Measurements from ENCODE around the gene BORCS5.

BORCS5 gene

GRCh38 chr12:12467688-12468261, 110.9 kb downstream of the BORCS5 start:
- TF ChIP-seq ESRRG (CRISPR knock-in tag; IDR thresholded peaks at IDR 0.05): no peak
- no peak for TF ChIP-seq TCF4 (CRISPR knock-in tag; IDR thresholded peaks at IDR 0.05; ENCODE audit: borderline replicate concordance)
- no peak for TF ChIP-seq ZNF70 (CRISPR knock-in tag; IDR thresholded peaks at IDR 0.05)
- TF ChIP-seq CSDC2 (CRISPR knock-in tag; IDR thresholded peaks at IDR 0.05): no peak
- TF ChIP-seq, protein P1, sequence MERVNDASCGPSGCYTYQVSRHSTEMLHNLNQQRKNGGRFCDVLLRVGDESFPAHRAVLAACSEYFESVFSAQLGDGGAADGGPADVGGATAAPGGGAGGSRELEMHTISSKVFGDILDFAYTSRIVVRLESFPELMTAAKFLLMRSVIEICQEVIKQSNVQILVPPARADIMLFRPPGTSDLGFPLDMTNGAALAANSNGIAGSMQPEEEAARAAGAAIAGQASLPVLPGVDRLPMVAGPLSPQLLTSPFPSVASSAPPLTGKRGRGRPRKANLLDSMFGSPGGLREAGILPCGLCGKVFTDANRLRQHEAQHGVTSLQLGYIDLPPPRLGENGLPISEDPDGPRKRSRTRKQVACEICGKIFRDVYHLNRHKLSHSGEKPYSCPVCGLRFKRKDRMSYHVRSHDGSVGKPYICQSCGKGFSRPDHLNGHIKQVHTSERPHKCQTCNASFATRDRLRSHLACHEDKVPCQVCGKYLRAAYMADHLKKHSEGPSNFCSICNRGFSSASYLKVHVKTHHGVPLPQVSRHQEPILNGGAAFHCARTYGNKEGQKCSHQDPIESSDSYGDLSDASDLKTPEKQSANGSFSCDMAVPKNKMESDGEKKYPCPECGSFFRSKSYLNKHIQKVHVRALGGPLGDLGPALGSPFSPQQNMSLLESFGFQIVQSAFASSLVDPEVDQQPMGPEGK (CRISPR knock-in tag; IDR thresholded peaks at IDR 0.05; ENCODE audit: borderline replicate concordance): no peak
- no peak for TF ChIP-seq ARNTL (CRISPR knock-in tag; IDR thresholded peaks at IDR 0.05; ENCODE audit: borderline replicate concordance, low read depth)
- TF ChIP-seq ZFP30 (CRISPR knock-in tag; IDR thresholded peaks at IDR 0.05): no peak
- TF ChIP-seq POU6F1 (CRISPR knock-in tag; IDR thresholded peaks at IDR 0.05; ENCODE audit: borderline replicate concordance, low read depth): no peak
- TF ChIP-seq BACH2 (CRISPR knock-in tag; IDR thresholded peaks at IDR 0.05; ENCODE audit: borderline replicate concordance): no peak
- TF ChIP-seq PPARA (CRISPR knock-in tag; IDR thresholded peaks at IDR 0.05; ENCODE audit: borderline replicate concordance): no peak
- TF ChIP-seq ZFP3 (CRISPR knock-in tag; IDR thresholded peaks at IDR 0.05): no peak
- no peak for TF ChIP-seq ZNF565 (CRISPR knock-in tag; conservative IDR thresholded peaks at IDR 0.05; ENCODE audit: low read depth)
- no peak for TF ChIP-seq CREB5 (CRISPR knock-in tag; IDR thresholded peaks at IDR 0.05; ENCODE audit: low read depth)
- no peak for ATAC-seq

- ATAC-seq: no peak
- TF ChIP-seq ZC3H10 (CRISPR knock-in tag; IDR thresholded peaks at IDR 0.05) (no peak), TOX (CRISPR knock-in tag; IDR thresholded peaks at IDR 0.05; ENCODE audit: borderline replicate concordance) (no peak), BACH2 (CRISPR knock-in tag; IDR thresholded peaks at IDR 0.05; ENCODE audit: borderline replicate concordance) (no peak), ZNF70 (CRISPR knock-in tag; IDR thresholded peaks at IDR 0.05) (no peak), POU6F1 (CRISPR knock-in tag; IDR thresholded peaks at IDR 0.05; ENCODE audit: borderline replicate concordance, low read depth) (no peak), ARNTL (CRISPR knock-in tag; IDR thresholded peaks at IDR 0.05; ENCODE audit: borderline replicate concordance, low read depth) (no peak), ZFP30 (CRISPR knock-in tag; IDR thresholded peaks at IDR 0.05) (no peak), ZNF8 (CRISPR knock-in tag; IDR thresholded peaks at IDR 0.05) (no peak), OSR1 (CRISPR knock-in tag; IDR thresholded peaks at IDR 0.05) (no peak), ZNF565 (CRISPR knock-in tag; conservative IDR thresholded peaks at IDR 0.05; ENCODE audit: low read depth) (no peak), ESRRG (CRISPR knock-in tag; IDR thresholded peaks at IDR 0.05) (no peak), SNAI2 (CRISPR knock-in tag; IDR thresholded peaks at IDR 0.05) (no peak), TCF4 (CRISPR knock-in tag; IDR thresholded peaks at IDR 0.05; ENCODE audit: borderline replicate concordance) (no peak), RARB (CRISPR knock-in tag; IDR thresholded peaks at IDR 0.05) (no peak), CREB5 (CRISPR knock-in tag; IDR thresholded peaks at IDR 0.05; ENCODE audit: low read depth) (no peak)
- TF ChIP-seq, protein P2, sequence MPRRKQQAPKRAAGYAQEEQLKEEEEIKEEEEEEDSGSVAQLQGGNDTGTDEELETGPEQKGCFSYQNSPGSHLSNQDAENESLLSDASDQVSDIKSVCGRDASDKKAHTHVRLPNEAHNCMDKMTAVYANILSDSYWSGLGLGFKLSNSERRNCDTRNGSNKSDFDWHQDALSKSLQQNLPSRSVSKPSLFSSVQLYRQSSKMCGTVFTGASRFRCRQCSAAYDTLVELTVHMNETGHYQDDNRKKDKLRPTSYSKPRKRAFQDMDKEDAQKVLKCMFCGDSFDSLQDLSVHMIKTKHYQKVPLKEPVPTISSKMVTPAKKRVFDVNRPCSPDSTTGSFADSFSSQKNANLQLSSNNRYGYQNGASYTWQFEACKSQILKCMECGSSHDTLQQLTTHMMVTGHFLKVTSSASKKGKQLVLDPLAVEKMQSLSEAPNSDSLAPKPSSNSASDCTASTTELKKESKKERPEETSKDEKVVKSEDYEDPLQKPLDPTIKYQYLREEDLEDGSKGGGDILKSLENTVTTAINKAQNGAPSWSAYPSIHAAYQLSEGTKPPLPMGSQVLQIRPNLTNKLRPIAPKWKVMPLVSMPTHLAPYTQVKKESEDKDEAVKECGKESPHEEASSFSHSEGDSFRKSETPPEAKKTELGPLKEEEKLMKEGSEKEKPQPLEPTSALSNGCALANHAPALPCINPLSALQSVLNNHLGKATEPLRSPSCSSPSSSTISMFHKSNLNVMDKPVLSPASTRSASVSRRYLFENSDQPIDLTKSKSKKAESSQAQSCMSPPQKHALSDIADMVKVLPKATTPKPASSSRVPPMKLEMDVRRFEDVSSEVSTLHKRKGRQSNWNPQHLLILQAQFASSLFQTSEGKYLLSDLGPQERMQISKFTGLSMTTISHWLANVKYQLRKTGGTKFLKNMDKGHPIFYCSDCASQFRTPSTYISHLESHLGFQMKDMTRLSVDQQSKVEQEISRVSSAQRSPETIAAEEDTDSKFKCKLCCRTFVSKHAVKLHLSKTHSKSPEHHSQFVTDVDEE (CRISPR knock-in tag; IDR thresholded peaks at IDR 0.05): no peak
These were observed 111.7 kb downstream of the BORCS5 start for GRCh38 chr12:12468575-12468974.

Data from SK-N-SH treated with all-trans-retinoic acid at 6 μM for 48 hours (cell line).